CD4-positive, alpha-beta T cell treated with Interferon gamma for 1 hour (primary cell): ENCODE data around the gene GPR3.

Experiments
- DNase-seq: peaks from one replicate; pipeline ENCODE4 v3.0.0-alpha.2; 2020

GPR3 gene

GRCh38 chr1:27392096-27392777 is at the start of gene GPR3:
Gene GPR3 (plus strand): TSS chr1:27392622. CDS start chr1:27393799, 1,177 bp downstream.
- peak; percentile 93 for DNase-seq

GRCh38 chr1:27342778-27343638 is 49.4 kb upstream of the GPR3 start:
- DNase-seq: peak; percentile 83

GRCh38 chr1:27343639-27344025 is 48.8 kb upstream of the GPR3 start:
- no peak for DNase-seq

GRCh38 chr1:27345272-27345671 is 47.1 kb upstream of the GPR3 start:
- no peak for DNase-seq

GRCh38 chr1:27346357-27346756 is 46.1 kb upstream of the GPR3 start:
- no peak for DNase-seq

GRCh38 chr1:27346991-27347624 is 45.3 kb upstream of the GPR3 start:
- no peak for DNase-seq

GRCh38 chr1:27348861-27349783 is 43.3 kb upstream of the GPR3 start:
- no peak for DNase-seq

GRCh38 chr1:27349784-27350662 is 42.4 kb upstream of the GPR3 start:
- no peak for DNase-seq

GRCh38 chr1:27350663-27351540 is 41.5 kb upstream of the GPR3 start:
- DNase-seq: no peak

- DNase-seq: no peak
Measured at GRCh38 chr1:27351541-27352107, 40.8 kb upstream of the GPR3 start.

- DNase-seq: no peak
Measured at GRCh38 chr1:27353166-27353565, 39.3 kb upstream of the GPR3 start.

- no peak for DNase-seq
Measured at GRCh38 chr1:27353629-27354028, 38.8 kb upstream of the GPR3 start.

- no peak for DNase-seq
Measured at GRCh38 chr1:27355683-27356082, 36.7 kb upstream of the GPR3 start.

- DNase-seq: no peak
Measured at GRCh38 chr1:27356277-27356618, 36.2 kb upstream of the GPR3 start.

- peak; percentile 26 for DNase-seq
Measured at GRCh38 chr1:27356619-27357280, 35.7 kb upstream of the GPR3 start.

GRCh38 chr1:27357281-27358037 is 35.0 kb upstream of the GPR3 start:
- peak; percentile 80 for DNase-seq

- no peak for DNase-seq
Measured at GRCh38 chr1:27358038-27358927, 34.1 kb upstream of the GPR3 start.

GRCh38 chr1:27358928-27359313 is 33.5 kb upstream of the GPR3 start:
- DNase-seq: no peak
